HT1080 (cell line): Measurements from ENCODE around the gene NOVA2. TPM values are rescaled to one million over a fixed set of nuclear protein-coding genes. Genes with fewer than 3 reads are reported as not detected.

Experiments used
- DNase-seq: peaks from one replicate; pipeline ENCODE4 v3.0.0-alpha.2; 2015; ENCODE audit warnings: low read depth
- polyA plus RNA-seq, 2 experiments: library from polyadenylated mRNA; depleted of rRNA; stranded (reverse); fragments of >200 nt; gene quantifications; 2 replicates each; pipeline ENCODE4 v1.2.3, GENCODE V29; 2015
- total RNA-seq: library from RNA; depleted of rRNA; stranded (reverse); fragments of >200 nt; shearing (Covaris generic); gene quantifications from 2 replicates; pipeline ENCODE4 v1.2.3, GENCODE V29; 2014; rRNA removed

Gene NOVA2
- 0.47 and 0.59 TPM in 2 replicates for total RNA-seq
- 0.10 and 0.14 TPM in 2 replicates for polyA plus RNA-seq (2015; cell fraction: cytosol; rRNA removed)
- 0.11 and 0.26 TPM in 2 replicates for polyA plus RNA-seq (2015; cell fraction: nucleus; rRNA removed)

GRCh38 chr19:45973553-45974338 is at the start of gene NOVA2:
Gene NOVA2 (minus strand): TSS chr19:45973865. CDS start chr19:45973351, 514 bp downstream.
- peak; percentile 70 for DNase-seq

GRCh38 chr19:46023311-46023779 is 49.7 kb upstream of the NOVA2 start:
- DNase-seq, result no peak

DNA sequence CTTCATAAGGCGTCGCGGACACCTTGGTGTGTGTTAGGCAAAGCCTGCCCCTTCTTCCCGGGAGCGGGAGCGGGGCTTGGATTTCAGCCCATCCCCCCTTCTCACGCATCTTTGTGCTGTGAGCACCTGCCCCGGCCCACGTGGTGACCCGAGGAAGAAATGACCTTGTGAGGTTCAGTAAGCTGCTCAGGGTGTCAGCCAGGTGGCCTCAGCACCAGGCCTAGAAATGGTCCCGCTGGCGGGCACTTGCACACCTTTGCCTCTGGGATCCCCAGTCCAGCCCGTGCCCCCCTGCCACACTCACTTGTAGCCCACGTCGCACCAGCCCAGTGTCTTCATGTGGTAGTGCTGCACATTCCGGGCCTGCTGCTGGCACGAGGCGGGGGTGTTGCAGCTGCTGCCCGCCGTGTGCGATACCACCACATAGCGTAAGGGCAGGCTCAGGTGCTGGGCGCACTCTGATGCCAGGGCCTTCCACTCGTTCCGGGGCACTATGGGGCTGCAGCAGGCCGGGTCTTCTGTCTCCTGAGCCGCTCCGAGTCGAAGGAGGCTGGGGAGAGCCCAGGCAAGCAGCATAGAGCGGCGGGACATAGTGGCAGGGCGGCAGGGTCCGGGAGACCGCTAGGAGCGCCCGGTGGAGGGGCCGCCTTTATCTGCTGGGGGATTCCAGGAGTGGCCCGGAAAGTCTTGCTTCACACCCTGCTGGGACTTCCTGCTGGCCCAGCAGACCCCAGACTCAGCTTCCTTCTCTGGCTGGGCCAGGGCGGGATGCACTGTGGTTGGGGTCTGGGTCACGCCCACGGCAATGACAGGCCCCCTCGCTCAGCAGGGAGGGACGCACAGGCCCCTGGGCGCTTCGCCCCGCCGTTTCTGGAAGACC is 49.0 kb upstream of the NOVA2 start, which contains the start of gene PGLYRP1:
TSS of gene PGLYRP1 (minus strand) at position 623 of the 880 bp plus-strand sequence. CDS start at position 591, 32 bp downstream.
- no peak for DNase-seq

DNA sequence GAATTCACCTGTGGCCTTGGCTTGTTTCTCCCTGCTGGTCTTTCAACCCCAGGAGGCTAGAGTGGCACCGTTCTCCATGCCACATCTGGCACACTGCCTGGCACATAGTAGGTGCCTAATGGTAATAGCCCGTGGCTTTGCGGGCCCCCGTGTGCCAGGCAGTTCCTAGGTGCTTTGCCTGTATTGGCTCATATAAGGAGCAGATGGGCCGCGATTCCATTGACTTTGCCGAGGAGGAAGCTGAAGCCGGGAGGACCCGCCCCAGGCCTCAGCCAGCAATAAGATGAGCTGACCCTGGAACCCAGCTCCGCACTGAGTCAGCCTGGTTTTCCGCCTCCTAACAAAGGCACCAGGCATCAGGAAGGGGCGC is 48.4 kb upstream of the NOVA2 start:
- no peak for DNase-seq

DNA sequence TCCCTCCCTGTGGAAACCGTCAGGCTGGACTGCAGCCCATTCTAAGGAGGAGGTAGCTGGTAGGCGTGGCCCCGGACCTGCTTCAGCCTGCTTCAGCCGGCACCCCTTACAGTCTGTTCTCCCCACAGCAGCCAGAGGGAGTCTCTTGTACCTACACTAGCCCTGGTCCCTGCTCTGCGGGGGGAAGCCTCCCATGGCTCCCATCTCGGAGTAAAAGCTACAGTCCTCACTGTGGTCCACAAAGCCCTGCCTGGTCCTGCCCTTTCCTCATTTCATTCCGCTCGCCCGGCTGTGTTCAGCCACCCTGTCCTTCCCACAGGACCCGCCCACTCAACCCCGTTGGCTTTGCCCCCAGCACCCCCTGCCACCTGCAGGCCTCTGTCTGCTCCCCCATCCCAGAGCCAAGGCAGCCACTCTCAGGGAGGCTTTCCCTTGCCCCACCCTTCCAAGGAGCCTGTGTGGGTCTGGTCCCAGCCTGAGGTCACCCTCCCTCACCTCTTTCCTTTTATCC is 47.9 kb upstream of the NOVA2 start:
- no peak for DNase-seq

- DNase-seq, result no peak
These were observed 47.1 kb upstream of the NOVA2 start for GRCh38 chr19:46020819-46021125.

GRCh38 chr19:46019270-46019669 is 45.6 kb upstream of the NOVA2 start:
- no peak for DNase-seq

GRCh38 chr19:46018729-46019251 is 45.1 kb upstream of the NOVA2 start:
- no peak for DNase-seq

- DNase-seq, result no peak
These were observed 44.4 kb upstream of the NOVA2 start for GRCh38 chr19:46017874-46018675.

DNA sequence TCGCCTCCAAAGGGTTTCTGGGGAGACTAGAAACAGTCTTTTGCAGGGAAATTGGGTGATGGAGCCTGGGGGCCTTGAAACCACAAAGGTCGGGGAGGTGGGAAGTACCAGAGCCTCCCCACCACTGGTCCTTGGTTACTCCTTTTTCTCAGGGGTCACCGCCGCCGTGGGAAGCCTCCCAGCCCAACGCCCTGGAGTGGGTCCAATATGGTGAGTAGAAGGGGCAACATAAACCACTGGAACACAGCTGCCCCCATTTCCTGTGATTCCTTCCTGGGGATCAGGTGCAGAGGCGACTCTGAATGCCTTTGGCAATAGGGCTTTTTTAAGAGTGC is 43.4 kb upstream of the NOVA2 start:
- DNase-seq, result no peak

GRCh38 chr19:46016426-46017094 is 42.9 kb upstream of the NOVA2 start:
- DNase-seq, result peak; percentile 60

- no peak for DNase-seq
These were observed 42.2 kb upstream of the NOVA2 start for GRCh38 chr19:46015687-46016425.

DNA sequence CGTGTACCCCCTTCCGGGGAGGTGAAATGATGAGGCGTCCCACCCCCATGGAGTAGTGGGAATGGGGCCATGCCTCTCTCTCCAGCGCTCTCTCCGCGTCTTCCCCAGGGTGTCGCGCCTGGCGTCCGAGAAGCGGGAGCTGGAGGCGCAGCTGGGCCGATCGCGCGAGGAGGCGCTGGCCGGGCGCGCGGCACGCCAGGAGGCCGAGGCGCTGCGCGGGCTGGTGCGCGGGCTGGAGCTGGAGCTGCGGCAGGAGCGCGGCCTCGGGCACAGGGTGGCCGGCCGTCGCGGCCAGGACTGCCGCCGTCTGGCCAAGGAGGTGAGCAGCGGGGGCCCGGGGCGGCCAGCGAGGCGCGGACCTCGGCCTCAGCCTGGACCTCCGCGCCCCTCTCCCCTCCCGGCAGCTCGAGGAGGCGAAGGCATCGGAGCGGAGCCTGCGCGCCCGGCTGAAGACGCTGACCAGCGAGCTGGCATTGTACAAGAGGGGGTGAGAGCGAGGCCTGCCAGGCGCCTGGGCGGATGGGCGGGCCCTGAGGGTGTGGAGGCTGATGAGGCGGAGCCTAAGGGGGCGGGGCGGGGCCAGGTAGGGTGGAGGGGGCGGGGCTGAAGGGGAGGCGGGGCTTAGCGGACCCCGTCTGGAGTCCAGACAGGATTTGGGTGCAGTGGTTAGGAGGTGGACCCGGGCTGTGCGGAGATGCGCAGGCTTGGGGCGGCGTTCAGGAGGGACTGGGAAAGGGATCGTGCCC is 41.4 kb upstream of the NOVA2 start:
- no peak for DNase-seq

GRCh38 chr19:46014534-46014933 is 40.9 kb upstream of the NOVA2 start:
- no peak for DNase-seq

GRCh38 chr19:46009530-46010510 is 36.2 kb upstream of the NOVA2 start:
- DNase-seq, result peak; percentile 73

DNA sequence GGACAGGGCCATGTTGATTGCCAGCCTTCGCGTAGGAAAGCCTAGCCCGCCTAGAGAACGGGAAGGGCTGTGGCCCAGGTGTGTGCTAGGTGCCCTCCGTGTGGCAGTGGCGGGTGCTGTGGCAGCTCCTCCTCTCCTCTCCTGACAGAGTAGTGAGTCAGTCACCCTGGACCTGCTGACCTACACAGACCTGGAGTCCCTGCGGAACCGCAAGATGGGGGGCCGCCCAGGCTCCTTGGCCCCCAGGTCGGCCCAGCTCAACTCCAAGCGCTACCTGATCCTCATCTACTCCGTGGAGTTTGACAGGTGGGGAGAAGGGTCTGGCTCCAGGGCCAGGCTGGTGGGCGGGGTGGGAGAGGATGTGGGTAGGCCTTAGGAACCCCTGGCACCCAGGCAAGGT is 32.7 kb upstream of the NOVA2 start:
- DNase-seq, result no peak

DNA sequence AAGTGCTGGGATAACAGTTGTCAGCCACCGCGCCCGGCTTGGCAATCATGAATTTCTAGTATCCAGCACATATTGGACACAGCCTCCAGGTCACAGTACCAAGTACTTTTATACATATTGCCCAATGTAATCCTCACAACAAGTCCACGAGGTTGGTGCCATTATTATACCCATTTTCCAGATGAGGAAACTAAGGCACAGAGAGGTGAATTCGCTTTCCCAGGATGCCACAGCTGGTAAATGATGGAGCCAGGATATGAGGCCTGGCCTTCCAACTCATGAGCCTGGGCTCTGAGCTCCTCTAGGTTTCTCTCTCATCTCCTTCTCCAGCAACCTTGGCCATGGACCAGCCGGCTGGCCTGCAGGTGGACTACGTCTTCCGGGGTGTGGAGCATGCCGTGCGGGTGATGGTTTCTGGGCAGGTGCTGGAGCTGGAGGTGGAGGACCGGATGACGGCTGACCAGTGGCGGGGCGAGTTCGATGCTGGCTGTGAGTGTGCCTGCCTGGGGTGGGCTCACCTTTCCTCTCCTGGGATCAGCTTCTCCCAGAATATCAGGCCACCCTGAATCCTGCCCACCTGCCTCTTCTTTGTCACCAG is 29.1 kb upstream of the NOVA2 start:
- no peak for DNase-seq
